H1 (cell line): ENCODE measurements around the gene WBP1L. TPM values are rescaled to one million over a fixed set of nuclear protein-coding genes. Genes with fewer than 3 reads are reported as not detected.

Experiments
- CTCF ChIA-PET: fragments of 300-600 bp; sonication (Branson Sonifier 250); formaldehyde crosslinking; loops from one replicate; lab custom pipeline; 2021; ENCODE audit not compliant: partially characterized antibody; lab: Charles Lee
- POLR2A ChIA-PET: fragments of 300-600 bp; sonication (Branson Sonifier 250); formaldehyde crosslinking; loops from one replicate; lab custom pipeline; 2021; ENCODE audit warnings: inconsistent platforms; ENCODE audit not compliant: partially characterized antibody; lab: Charles Lee
- DNase-seq, 2 experiments: peaks; one replicate each; pipeline versions ENCODE4 v3.0.0 to v3.0.0-alpha.2; 2010 to 2022; ENCODE audit warnings: low spot score in 2 of 2, low read depth in 1 of 2, mixed read lengths in 1 of 2
- FAIRE-seq: peaks from 2 replicates; lab custom pipeline; 2011; peaks lifted over from hg19 to GRCh38; lab: Jason Lieb, UNC
- H2AFZ ChIP-seq: 2 replicates; pipeline ENCODE4 v1.8.1; 2012; ENCODE audit warnings: low read length, inconsistent platforms
- H2AK5ac ChIP-seq: 2 replicates; pipeline ENCODE4 v1.6.1; 2013; ENCODE audit warnings: low read depth, low read length
- H2BK120ac ChIP-seq: replicated peaks from 2 replicates; pipeline ENCODE3; 2013; ENCODE audit warnings: low read depth, low read length, inconsistent platforms
- H2BK12ac ChIP-seq: 2 replicates; pipeline ENCODE4 v1.6.1; 2013; ENCODE audit warnings: low read depth, low read length
- H2BK15ac ChIP-seq: 2 replicates; pipeline ENCODE4 v1.6.1; 2013; ENCODE audit warnings: low read length
- H2BK20ac ChIP-seq: 2 replicates; pipeline ENCODE4 v1.6.1; 2013; ENCODE audit warnings: low read length
- H2BK5ac ChIP-seq: 2 replicates; pipeline ENCODE4 v1.6.1; 2013; ENCODE audit warnings: low read depth, low read length
- H3K14ac ChIP-seq: 2 replicates; pipeline ENCODE4 v1.6.1; 2013; ENCODE audit warnings: inconsistent platforms; ENCODE audit not compliant: insufficient read length
- H3K18ac ChIP-seq: 2 replicates; pipeline ENCODE4 v1.6.1; 2013; ENCODE audit warnings: low read length; ENCODE audit errors: extremely low read depth
- H3K23ac ChIP-seq: 2 replicates; pipeline ENCODE4 v1.6.1; 2013; ENCODE audit warnings: inconsistent platforms; ENCODE audit not compliant: insufficient read length
- H3K23me2 ChIP-seq: 2 replicates; pipeline ENCODE4 v1.6.1; 2013; ENCODE audit warnings: low read depth, low read length
- H3K27ac ChIP-seq: 2 replicates; pipeline ENCODE4 v1.6.1; 2011; ENCODE audit warnings: low read depth, low read length, inconsistent platforms
- H3K27me3 ChIP-seq, 4 experiments: replicated peaks in 1 of 4; 1 replicate in 1 of 4; 2 replicates in 3 of 4; pipeline versions ENCODE4 v1.6.1 to v1.8.1; 2011 to 2013; ENCODE audit warnings: low read length in 3 of 4, mild to moderate bottlenecking in 3 of 4, inconsistent platforms in 2 of 4, mixed read lengths in 2 of 4, moderate library complexity in 1 of 4; ENCODE audit not compliant: control insufficient read depth in 3 of 4, insufficient read depth in 3 of 4; ENCODE audit errors: extremely low read depth in 1 of 4
- H3K36me3 ChIP-seq, 4 experiments: 2 replicates each; pipeline versions ENCODE4 v1.6.1 to v1.8.1; 2011 to 2013; ENCODE audit warnings: mild to moderate bottlenecking in 4 of 4, low read length in 3 of 4, moderate library complexity in 2 of 4, control low read depth in 1 of 4, inconsistent platforms in 1 of 4; ENCODE audit not compliant: insufficient read depth in 4 of 4, control insufficient read depth in 2 of 4
- H3K4ac ChIP-seq: replicated peaks from 2 replicates; pipeline ENCODE3; 2013; ENCODE audit warnings: low read length, low read depth, mixed read lengths, inconsistent platforms; ENCODE audit not compliant: insufficient read length
- H3K4me1 ChIP-seq, 4 experiments: replicated peaks in 1 of 4; 1 replicate in 1 of 4; 2 replicates in 3 of 4; pipeline versions ENCODE4 v1.6.1 to v1.8.1; 2011 to 2013; ENCODE audit warnings: low read length in 3 of 4, inconsistent platforms in 2 of 4, mixed read lengths in 1 of 4; ENCODE audit not compliant: insufficient read depth in 4 of 4, control insufficient read depth in 3 of 4
- H3K4me2 ChIP-seq, 2 experiments: 2 replicates each; pipeline versions ENCODE4 v1.6.1 to v1.8.1; 2011 to 2013; ENCODE audit warnings: low read depth in 2 of 2, low read length in 2 of 2, control low read depth in 1 of 2, inconsistent platforms in 1 of 2, mild to moderate bottlenecking in 1 of 2; ENCODE audit not compliant: insufficient read depth in 1 of 2
- H3K4me3 ChIP-seq, 4 experiments: fragments of 200-600, 300-600 bp in 1 of 4; sonication (generic), shearing (Covaris generic), sonication (Bioruptor Twin) in 1 of 4; 2 replicates each; pipeline versions ENCODE4 v1.5.1 to v1.8.1; 2011 to 2016; ENCODE audit warnings: low read length in 4 of 4, low read depth in 3 of 4, control low read depth in 2 of 4, inconsistent platforms in 2 of 4, mild to moderate bottlenecking in 2 of 4, mixed read lengths in 1 of 4, moderate library complexity in 1 of 4; ENCODE audit not compliant: insufficient read depth in 2 of 4; ENCODE audit errors: extremely low read depth in 1 of 4
- H3K56ac ChIP-seq: replicated peaks from 2 replicates; pipeline ENCODE3; 2013; ENCODE audit warnings: low read depth, mild to moderate bottlenecking, mixed read lengths, low read length, inconsistent platforms; ENCODE audit not compliant: insufficient read length
- H3K79me1 ChIP-seq: 2 replicates; pipeline ENCODE4 v1.6.1; 2013; ENCODE audit warnings: low read depth, low read length, control low read depth
- H3K79me2 ChIP-seq, 2 experiments: 2 replicates each; pipeline versions ENCODE4 v1.6.1 to v1.8.1; 2012 to 2013; ENCODE audit warnings: low read length in 2 of 2, mild to moderate bottlenecking in 2 of 2, inconsistent platforms in 1 of 2; ENCODE audit not compliant: insufficient read depth in 2 of 2, control insufficient read depth in 1 of 2
- H3K9ac ChIP-seq, 4 experiments: replicated peaks in 1 of 4; 1 replicate in 1 of 4; 2 replicates in 3 of 4; pipeline versions ENCODE4 v1.6.1 to v1.8.1; 2011 to 2013; ENCODE audit warnings: low read depth in 3 of 4, low read length in 3 of 4, control low read depth in 2 of 4, mild to moderate bottlenecking in 2 of 4, moderate library complexity in 2 of 4, inconsistent platforms in 1 of 4; ENCODE audit errors: extremely low read depth in 1 of 4
- H3K9me3 ChIP-seq, 2 experiments: 2 replicates each; pipeline versions ENCODE4 v1.6.1 to v1.8.1; 2012 to 2013; ENCODE audit warnings: mild to moderate bottlenecking in 2 of 2, moderate library complexity in 2 of 2, control low read depth in 1 of 2, inconsistent platforms in 1 of 2, low read depth in 1 of 2, low read length in 1 of 2, mixed read lengths in 1 of 2; ENCODE audit not compliant: insufficient read depth in 2 of 2
- H4K20me1 ChIP-seq, 2 experiments: replicated peaks in 1 of 2; 2 replicates each; pipeline versions ENCODE3 to v1.8.1; 2011 to 2013; ENCODE audit warnings: inconsistent platforms in 2 of 2, low read length in 2 of 2, mild to moderate bottlenecking in 1 of 2; ENCODE audit not compliant: insufficient read depth in 2 of 2, control insufficient read depth in 1 of 2
- H4K5ac ChIP-seq: 2 replicates; pipeline ENCODE4 v1.6.1; 2013; ENCODE audit warnings: low read length, low read depth, mixed read lengths, inconsistent platforms; ENCODE audit not compliant: insufficient read length
- H4K8ac ChIP-seq: 2 replicates; pipeline ENCODE4 v1.8.0; 2013; ENCODE audit warnings: mild to moderate bottlenecking, moderate library complexity, low read length, inconsistent platforms; ENCODE audit not compliant: insufficient read depth; ENCODE audit errors: extremely low read depth
- H4K91ac ChIP-seq: replicated peaks from 2 replicates; pipeline ENCODE3; 2013; ENCODE audit warnings: low read length, mixed read lengths, inconsistent platforms; ENCODE audit not compliant: insufficient read length
- ASH2L ChIP-seq: fragments of 200-600, 300-600 bp; sonication (generic); IDR thresholded peaks from one replicate; pipeline ENCODE4 v1.7.1; 2017; ENCODE audit warnings: low read length
- EP300 ChIP-seq, 2 experiments: IDR thresholded peaks; 1 replicate in 1 of 2; 2 replicates in 1 of 2; pipeline ENCODE4 v1.6.1; 2011 to 2012; ENCODE audit warnings: low read depth in 2 of 2, low read length in 2 of 2, mild to moderate bottlenecking in 2 of 2, borderline replicate concordance in 1 of 2, inconsistent platforms in 1 of 2, moderate library complexity in 1 of 2
- JUND ChIP-seq: IDR thresholded peaks from 2 replicates; pipeline ENCODE4 v1.6.1; 2011; ENCODE audit warnings: mild to moderate bottlenecking, improper control_type of control experiment, low read length
- KDM5A ChIP-seq: fragments of 200-600 bp; IDR thresholded peaks from 2 replicates; pipeline ENCODE4 v1.7.1; 2012; ENCODE audit warnings: mild to moderate bottlenecking, low read length, inconsistent platforms, mixed read lengths
- NANOG ChIP-seq: IDR thresholded peaks from 2 replicates; pipeline ENCODE4 v1.6.1; 2011; ENCODE audit warnings: low read length, low read depth, mild to moderate bottlenecking, inconsistent platforms; ENCODE audit not compliant: insufficient read depth, poor library complexity, severe bottlenecking
- POLR2AphosphoS5 ChIP-seq: IDR thresholded peaks from 2 replicates; pipeline ENCODE4 v1.6.1; 2011; ENCODE audit warnings: low read depth, low read length
- SIN3A ChIP-seq, 2 experiments: IDR thresholded peaks in 1 of 2; conservative IDR thresholded peaks in 1 of 2; 2 replicates each; pipeline ENCODE4 v1.6.1; 2011 to 2012; ENCODE audit warnings: low read length in 2 of 2, improper control_type of control experiment in 1 of 2, low read depth in 1 of 2, mild to moderate bottlenecking in 1 of 2
- SP1 ChIP-seq: IDR thresholded peaks from 2 replicates; pipeline ENCODE4 v1.6.1; 2011; ENCODE audit warnings: low read depth, low read length
- SP2 ChIP-seq: IDR thresholded peaks from 2 replicates; pipeline ENCODE4 v1.6.1; 2012; ENCODE audit warnings: mild to moderate bottlenecking, low read length, inconsistent platforms
- SUZ12 ChIP-seq: fragments of 200-600 bp; sonication (generic); IDR thresholded peaks from 2 replicates; pipeline ENCODE4 v1.6.1; 2012; ENCODE audit warnings: mild to moderate bottlenecking, inconsistent platforms, low read length, moderate library complexity, mixed read lengths
- TAF7 ChIP-seq: optimal IDR thresholded peaks from 2 replicates; pipeline ENCODE3; 2011; ENCODE audit warnings: low read depth, mild to moderate bottlenecking, inconsistent platforms, low read length, moderate library complexity, borderline replicate concordance
- WGBS, 2 experiments: shearing (Covaris generic) in 1 of 2; methylation state at CpG; one replicate each; pipeline versions ENCODE4 v1.1.6 to v1.1.7; 2013 to 2015; ENCODE audit warnings: low lambda C conversion rate in 2 of 2, mixed read lengths in 2 of 2, inconsistent platforms in 1 of 2, low coverage in 1 of 2, missing lambda C conversion rate in 1 of 2; ENCODE audit not compliant: insufficient replicate concordance in 2 of 2, insufficient coverage in 1 of 2, insufficient read length in 1 of 2; ENCODE audit errors: extremely low coverage in 1 of 2, missing lambda C conversion rate in 1 of 2; 5-methylcytosine and 5-hydroxymethylcytosine counted together
- polyA plus RNA-seq, 7 experiments: library from polyadenylated mRNA; depleted of rRNA in 3 of 7; stranded (reverse) in 5 of 7; unstranded in 2 of 7; fragments of >200 nt in 5 of 7; fragments of 200-250 nt in 2 of 7; gene quantifications; 1 replicate in 5 of 7; 2 replicates in 1 of 7; 4 replicates in 1 of 7; pipeline versions ENCODE4 v1.2.1 to v1.2.3, GENCODE V29; 2011 to 2013; ENCODE audit warnings: missing spikeins in 2 of 7, mixed read lengths in 2 of 7
- total RNA-seq: library from RNA; stranded (reverse); fragmentation: NEBNext Ultra II Directional; extraction: Animal tissue kit (Norgen Biotek cat#: 25700); gene quantifications from 2 replicates; pipeline ENCODE4 v1.2.1, GENCODE V29; 2021
- TF ChIP-seq, protein P1 (sequence below): IDR thresholded peaks from 2 replicates; pipeline ENCODE4 v1.6.1; 2011; ENCODE audit warnings: low read depth, mild to moderate bottlenecking, low read length; ENCODE audit not compliant: insufficient read depth
- TF ChIP-seq, protein P2 (sequence below): IDR thresholded peaks from 2 replicates; pipeline ENCODE4 v1.6.1; 2012; ENCODE audit warnings: inconsistent platforms

Gene WBP1L
- total and polyA plus RNA-seq, 2 of the 8 experiments (the other 6 are each of a cell fraction or from before 2014, with no cell fraction given) = 26.6 to 29.9 TPM

DNA sequence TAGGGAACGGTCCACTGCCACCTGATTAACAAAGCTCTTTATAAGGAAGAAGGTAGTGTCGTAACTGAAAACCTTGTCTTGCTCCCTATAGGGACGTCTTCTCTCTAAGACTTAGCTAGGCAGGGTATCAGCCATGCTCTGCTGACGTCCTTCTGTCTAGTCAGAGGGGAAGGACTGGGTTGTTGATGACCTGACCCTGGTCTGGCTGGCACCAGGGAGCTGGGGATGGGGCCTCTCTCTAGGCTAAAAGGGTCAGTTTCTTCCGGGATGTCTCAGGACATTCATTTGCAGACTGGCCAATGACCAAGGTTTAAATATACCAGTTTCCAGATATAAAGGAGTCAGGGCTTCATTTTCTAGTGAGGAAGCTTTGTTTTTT is 83.8 kb downstream of the WBP1L start:
- Histone ChIP-seq H4K8ac (no peak overlapping the region), H3K14ac (no peak overlapping the region), H3K4ac (no peak overlapping the region), H3K9me3 (peaks cover 4 to 11% of the 10 kb centered on the region in 2 experiments; a peak in 2 of 4 replicates), H3K9ac (no peak overlapping the region), H2BK20ac (no peak overlapping the region), H3K18ac (no peak overlapping the region), H3K56ac (no peak overlapping the region), H4K91ac (no peak overlapping the region), H3K4me2 (no peak overlapping the region), H2AFZ (no peak overlapping the region), H2BK120ac (no peak overlapping the region), H3K79me2 (no peaks in the 10 kb centered on the region), H3K79me1 (no peaks in the 10 kb centered on the region), H4K20me1 (no peaks in the 10 kb centered on the region), H4K5ac (no peak overlapping the region), H3K4me3 (no peak overlapping the region), H2BK12ac (no peak overlapping the region), H3K36me3 (no peaks in the 10 kb centered on the region), H3K23ac (no peak overlapping the region), H2BK15ac (no peak overlapping the region), H2AK5ac (no peak overlapping the region), H3K27me3 (no peaks in the 10 kb centered on the region), H3K23me2 (no peaks in the 10 kb centered on the region; the same call in 1 of the 2 replicates), H3K27ac (no peak overlapping the region), H2BK5ac (no peak overlapping the region), H3K4me1 (no peaks in the 10 kb centered on the region)
- WGBS, 2 experiments = 73% methylated on average over 5 of the region's 5 CpGs; no CpG with 5 or more reads in 1 of the 2 experiments
- ChIA-PET POLR2A (no interaction called here), CTCF (interaction anchor here (0.6 to 2.9 kb wide), 5 partner anchors 9 to 415 kb away, joined by 3 to 12 read pairs (median 5); partner anchors contain the start of gene CYP17A1)
- no peak for DNase-seq
- no peak for FAIRE-seq
- TF ChIP-seq, protein P1, sequence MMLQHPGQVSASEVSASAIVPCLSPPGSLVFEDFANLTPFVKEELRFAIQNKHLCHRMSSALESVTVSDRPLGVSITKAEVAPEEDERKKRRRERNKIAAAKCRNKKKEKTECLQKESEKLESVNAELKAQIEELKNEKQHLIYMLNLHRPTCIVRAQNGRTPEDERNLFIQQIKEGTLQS = no peak
- TF ChIP-seq TAF7 (no peak), EP300 (IDR thresholded peaks at IDR 0.05; ENCODE audit: borderline replicate concordance in 1 of 2, low read depth in 2 of 2, low read length in 2 of 2) (no peak), KDM5A (no peak), ASH2L (no peak), SIN3A (conservative IDR thresholded peaks at IDR 0.05 in 1 of 2, IDR thresholded peaks at IDR 0.05 in 1 of 2; ENCODE audit: low read depth in 1 of 2, low read length in 2 of 2) (no peak), NANOG (no peak), JUND (no peak), POLR2AphosphoS5 (no peak), SP1 (no peak), SP2 (no peak), SUZ12 (no peak)
- TF ChIP-seq, protein P2, sequence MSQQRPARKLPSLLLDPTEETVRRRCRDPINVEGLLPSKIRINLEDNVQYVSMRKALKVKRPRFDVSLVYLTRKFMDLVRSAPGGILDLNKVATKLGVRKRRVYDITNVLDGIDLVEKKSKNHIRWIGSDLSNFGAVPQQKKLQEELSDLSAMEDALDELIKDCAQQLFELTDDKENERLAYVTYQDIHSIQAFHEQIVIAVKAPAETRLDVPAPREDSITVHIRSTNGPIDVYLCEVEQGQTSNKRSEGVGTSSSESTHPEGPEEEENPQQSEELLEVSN = no peak
